Endothelial cell of umbilical vein (primary cell): Measurements from ENCODE around the gene KANSL1.

Experiments used
- EZH2 ChIP-seq: IDR thresholded peaks from 2 replicates; pipeline ENCODE4 v1.6.1; 2012; ENCODE audit warnings: borderline replicate concordance, low read depth, mild to moderate bottlenecking, moderate library complexity, low read length, inconsistent platforms; ENCODE audit not compliant: severe bottlenecking
- JUN ChIP-seq: IDR thresholded peaks from 2 replicates; pipeline ENCODE4 v1.6.1; 2011; ENCODE audit warnings: borderline replicate concordance, low read depth; ENCODE audit not compliant: insufficient read length, insufficient read depth
- POLR2A ChIP-seq: IDR thresholded peaks from 2 replicates; pipeline ENCODE4 v1.6.1; 2012; ENCODE audit warnings: low read depth, mild to moderate bottlenecking, control low read depth, low read length
- TF ChIP-seq, protein P1 (sequence below), 2 donors: IDR thresholded peaks; 1 replicate in 1 of 2; 2 replicates in 1 of 2; pipeline ENCODE4 v1.5.1; 2011; ENCODE audit warnings: low read length in 2 of 2, mild to moderate bottlenecking in 2 of 2, moderate library complexity in 2 of 2, control low read depth in 1 of 2, inconsistent platforms in 1 of 2, low read depth in 1 of 2; ENCODE audit not compliant: insufficient read depth in 1 of 2; ENCODE audit errors: extremely low read depth in 1 of 2

DNA sequence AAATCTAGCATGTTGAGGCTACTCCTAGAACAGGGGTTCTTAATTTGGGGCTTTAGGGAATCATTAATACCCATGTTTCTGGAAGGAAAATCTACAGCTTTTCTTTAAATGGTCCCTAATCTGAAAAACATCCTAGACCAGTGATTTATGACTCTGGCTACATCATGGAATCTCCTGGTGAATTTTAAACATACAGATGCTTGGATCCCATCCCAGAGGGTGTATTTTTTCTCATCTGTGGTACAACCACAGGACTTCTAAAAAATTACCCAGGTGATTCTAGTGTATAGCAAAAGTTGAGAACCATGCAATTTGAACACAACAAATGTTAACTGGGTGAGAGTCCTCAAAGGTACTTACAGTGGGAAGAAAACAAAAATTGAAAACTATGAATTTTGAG is 41.5 kb downstream of the KANSL1 start:
- TF ChIP-seq POLR2A = no peak
- TF ChIP-seq, protein P1, sequence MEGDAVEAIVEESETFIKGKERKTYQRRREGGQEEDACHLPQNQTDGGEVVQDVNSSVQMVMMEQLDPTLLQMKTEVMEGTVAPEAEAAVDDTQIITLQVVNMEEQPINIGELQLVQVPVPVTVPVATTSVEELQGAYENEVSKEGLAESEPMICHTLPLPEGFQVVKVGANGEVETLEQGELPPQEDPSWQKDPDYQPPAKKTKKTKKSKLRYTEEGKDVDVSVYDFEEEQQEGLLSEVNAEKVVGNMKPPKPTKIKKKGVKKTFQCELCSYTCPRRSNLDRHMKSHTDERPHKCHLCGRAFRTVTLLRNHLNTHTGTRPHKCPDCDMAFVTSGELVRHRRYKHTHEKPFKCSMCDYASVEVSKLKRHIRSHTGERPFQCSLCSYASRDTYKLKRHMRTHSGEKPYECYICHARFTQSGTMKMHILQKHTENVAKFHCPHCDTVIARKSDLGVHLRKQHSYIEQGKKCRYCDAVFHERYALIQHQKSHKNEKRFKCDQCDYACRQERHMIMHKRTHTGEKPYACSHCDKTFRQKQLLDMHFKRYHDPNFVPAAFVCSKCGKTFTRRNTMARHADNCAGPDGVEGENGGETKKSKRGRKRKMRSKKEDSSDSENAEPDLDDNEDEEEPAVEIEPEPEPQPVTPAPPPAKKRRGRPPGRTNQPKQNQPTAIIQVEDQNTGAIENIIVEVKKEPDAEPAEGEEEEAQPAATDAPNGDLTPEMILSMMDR (IDR thresholded peaks at IDR 0.05; ENCODE audit: extremely low read depth in 1 of 2, insufficient read depth in 1 of 2, low read depth in 1 of 2, low read length in 2 of 2) = no peak
- TF ChIP-seq EZH2 = no peak
- no peak for TF ChIP-seq JUN
